Body of pancreas (tissue), 4 donors: ENCODE measurements around the gene DERA. TPM values are rescaled to one million over a fixed set of nuclear protein-coding genes. Genes with fewer than 3 reads are reported as not detected.

Experiments
- ATAC-seq: fragments of 150-250 bp; one replicate; pipeline ENCODE4 v1.9.1; 2016
- DNase-seq, 4 donors: peaks; one replicate each; pipeline ENCODE4 v3.0.0-alpha.2; 2019
- H3K27ac ChIP-seq, 4 donors: fragments of 200-600 bp; sonication (generic); 1 replicate in 3 of 4; 2 replicates in 1 of 4; pipeline versions ENCODE4 v1.5.1 to v1.6.1; 2016 to 2019; ENCODE audit warnings: mild to moderate bottlenecking in 1 of 4, mixed read lengths in 1 of 4, moderate library complexity in 1 of 4
- H3K27me3 ChIP-seq, 2 donors: fragments of 200-600 bp; sonication (generic); one replicate each; pipeline ENCODE4 v1.6.0; 2016; ENCODE audit warnings: mild to moderate bottlenecking in 1 of 2
- H3K36me3 ChIP-seq, 2 donors: fragments of 200-600 bp; sonication (generic); replicated peaks in 1 of 2; 2 replicates each; pipeline ENCODE4 v1.5.1; 2016; ENCODE audit warnings: low read depth in 2 of 2; ENCODE audit not compliant: insufficient read depth in 1 of 2
- H3K4me1 ChIP-seq: fragments of 200-600 bp; sonication (generic); one replicate; pipeline ENCODE4 v1.6.0; 2016
- H3K4me3 ChIP-seq, 2 donors: fragments of 200-600 bp; sonication (generic); 1 replicate in 1 of 2; 2 replicates in 1 of 2; pipeline ENCODE4 v1.5.1; 2016 to 2019
- H3K9me3 ChIP-seq, 3 donors: fragments of 200-600 bp; sonication (generic); 1 replicate in 2 of 3; 2 replicates in 1 of 3; pipeline ENCODE4 v1.5.1; 2016
- CTCF ChIP-seq, 7 experiments: fragments of 450-650 bp in 4 of 7; fragments of 200-600 bp in 3 of 7; sonication (generic) in 3 of 7; IDR thresholded peaks; one replicate each; pipeline ENCODE4 v1.5.1; 2016 to 2019; ENCODE audit warnings: antibody characterized with exemption in 7 of 7
- POLR2A ChIP-seq, 3 donors: fragments of 450-650 bp; IDR thresholded peaks; one replicate each; pipeline ENCODE4 v1.6.1; 2016; ENCODE audit warnings: antibody characterized with exemption in 3 of 3, mild to moderate bottlenecking in 2 of 3
- WGBS, 2 donors: methylation state at CpG; one replicate each; pipeline ENCODE4 v1.1.5; 2017; 5-methylcytosine and 5-hydroxymethylcytosine counted together
- intact Hi-C: fragments of 100-400 bp; cut with DNase I; formaldehyde crosslinking; loops from one replicate; pipeline ENCODE4 v1.15.1; 2023
- total RNA-seq, 2 donors: library from RNA; depleted of rRNA; stranded (reverse); fragments of >200 nt; gene quantifications; one replicate each; pipeline ENCODE4 v1.1.0, GENCODE V29; 2016

Gene DERA
- 10 to 100 TPM in 1 of 2 donors, 1 to 10 TPM in 1; 4.9 to 19.7 TPM for total RNA-seq

DNA sequence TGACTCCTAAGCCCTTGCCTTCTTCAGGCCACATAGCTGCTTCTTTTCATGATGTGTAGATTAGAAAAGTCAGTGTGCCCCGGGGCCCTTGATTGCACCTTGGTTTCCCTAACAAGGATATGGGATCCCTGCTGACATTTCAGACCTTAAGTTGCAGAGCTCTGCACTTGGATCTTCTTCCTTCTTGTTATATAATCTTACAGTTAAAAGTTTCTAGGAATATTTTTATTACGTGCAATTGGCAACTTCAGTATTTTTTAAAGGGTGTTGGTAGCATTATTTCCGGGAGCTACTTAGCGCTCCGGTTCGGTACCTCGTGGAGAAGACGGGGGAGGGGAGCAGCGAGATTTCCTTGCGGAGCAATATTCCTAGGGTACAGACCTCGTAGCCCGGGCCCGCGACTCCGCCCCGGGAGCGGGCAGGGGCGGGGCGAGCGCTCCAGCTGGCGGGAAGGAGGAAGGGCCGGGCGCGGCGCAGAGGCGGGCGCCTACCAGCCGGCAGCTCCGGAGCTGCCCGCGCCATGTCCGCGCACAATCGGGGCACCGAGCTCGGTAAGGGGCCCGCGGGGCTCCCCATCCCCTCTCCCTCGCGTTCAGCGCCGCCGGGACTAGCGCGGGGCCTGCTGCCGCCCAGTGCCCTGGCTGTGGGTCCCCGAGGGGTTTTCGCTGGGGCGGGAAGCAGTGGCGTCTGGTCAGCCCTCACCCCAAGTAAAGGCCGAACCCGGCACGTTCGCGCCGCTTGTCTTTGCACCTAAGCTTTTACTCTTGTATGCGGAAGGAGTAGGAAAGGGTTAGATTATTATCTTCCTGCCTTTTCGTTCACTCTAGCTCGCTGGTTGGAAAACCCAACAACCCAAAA lies at the start of gene DERA:
Gene DERA, plus strand, starts transcription at position 469 of the 858 bp plus-strand sequence. Its CDS starts 52 bp downstream, at position 521.
- DNase-seq (peak; percentile 82 to 89 (median 84)), ATAC-seq (peak; percentile 99)
- no peaks in the 10 kb centered on the region for H3K27me3 ChIP-seq
- no peaks in the 10 kb centered on the region for H3K36me3 ChIP-seq
- H3K9me3 ChIP-seq, result no peaks in the 10 kb centered on the region
- 0% methylated on average over 29 to 54 of the region's 59 CpGs for WGBS, 2 donors
- H3K4me3 ChIP-seq, result peak within 1 kb of the TSS; percentile 26 to 54
- peaks cover 6% of the 10 kb centered on the region for H3K4me1 ChIP-seq
- TF ChIP-seq POLR2A (IDR thresholded peaks at IDR 0.05) (peak; percentile 88 to 91 (median 90)), CTCF (IDR thresholded peaks at IDR 0.05) (peak in 1 of 7 experiments; percentile 33)
- peak within 1 kb of the TSS; percentile 88 to 96 (median 90) for H3K27ac ChIP-seq
- intact Hi-C loops, result no loop called here

DNA sequence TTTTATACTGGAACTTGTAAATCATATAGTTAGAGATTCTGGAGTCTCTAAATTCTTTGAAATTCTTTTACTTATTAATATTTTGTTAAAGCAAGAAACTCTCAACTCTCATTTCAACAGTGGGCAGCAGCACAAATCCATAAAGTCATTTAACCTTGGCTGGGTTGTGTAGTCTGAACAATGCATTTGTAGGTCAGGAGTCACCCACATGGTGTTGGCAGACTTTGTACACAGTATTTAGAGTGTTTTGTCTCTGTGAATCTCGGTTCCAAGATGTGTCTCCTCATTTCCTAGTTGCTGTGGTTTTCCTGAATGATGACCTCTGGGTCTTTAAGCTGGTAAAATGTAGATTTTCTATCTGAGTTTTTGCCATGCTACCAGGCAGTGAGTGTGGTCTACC lies 49.7 kb upstream of the DERA start:
- 29 to 38% methylated on average over 1 of the region's 1 CpG for WGBS, 2 donors

GRCh38 chr12:15862840-15863239 lies 48.3 kb upstream of the DERA start:
- Histone ChIP-seq H3K4me3 (no peak overlapping the region), H3K27ac (no peak overlapping the region), H3K27me3 (no peaks in the 10 kb centered on the region), H3K36me3 (no peaks in the 10 kb centered on the region), H3K9me3 (no peaks in the 10 kb centered on the region), H3K4me1 (no peaks in the 10 kb centered on the region)
- no peak for TF ChIP-seq POLR2A (IDR thresholded peaks at IDR 0.05)
- TF ChIP-seq CTCF (IDR thresholded peaks at IDR 0.05), result no peak
- ATAC-seq (no peak), DNase-seq (no peak)
- intact Hi-C loops, result no loop called here
- WGBS, 2 donors, result 69 to 81% methylated on average over 1 of the region's 1 CpG

More for the DNA sequence above, 49.7 kb upstream of the DERA start:
- intact Hi-C loops, result no loop called here
- H3K9me3 ChIP-seq, result no peaks in the 10 kb centered on the region
- TF ChIP-seq POLR2A (IDR thresholded peaks at IDR 0.05), result no peak
- no peak for TF ChIP-seq CTCF (IDR thresholded peaks at IDR 0.05)
- no peaks in the 10 kb centered on the region for H3K4me1 ChIP-seq
- no peak overlapping the region for H3K27ac ChIP-seq
- no peak for ATAC-seq
- H3K36me3 ChIP-seq, result no peaks in the 10 kb centered on the region
- no peak for DNase-seq
- H3K4me3 ChIP-seq, result no peak overlapping the region
- H3K27me3 ChIP-seq, result no peaks in the 10 kb centered on the region

GRCh38 chr12:15863372-15863771 lies 47.8 kb upstream of the DERA start:
- WGBS, 2 donors, result 67 to 73% methylated on average over 9 of the region's 9 CpGs
- Histone ChIP-seq H3K4me3 (no peak overlapping the region), H3K36me3 (no peaks in the 10 kb centered on the region), H3K9me3 (no peaks in the 10 kb centered on the region), H3K27ac (no peak overlapping the region), H3K27me3 (no peaks in the 10 kb centered on the region), H3K4me1 (no peaks in the 10 kb centered on the region)
- ATAC-seq (no peak), DNase-seq (no peak)
- intact Hi-C loops, result no loop called here
- no peak for TF ChIP-seq CTCF (IDR thresholded peaks at IDR 0.05)
- no peak for TF ChIP-seq POLR2A (IDR thresholded peaks at IDR 0.05)
